Activated CD4-positive, alpha-beta T cell treated with anti-CD3 and anti-CD28 coated beads for 36 hours (primary cell): ENCODE measurements around the gene COL8A2. TPM values are rescaled to one million over a fixed set of nuclear protein-coding genes. Genes with fewer than 3 reads are reported as not detected.

Source experiments
- ATAC-seq: fragments of 200-7000 bp; cut with Tn5 transposase; one replicate; pipeline ENCODE4 v1.10.0; 2021; ENCODE audit warnings: mild to moderate bottlenecking, moderate library complexity
- CTCF ChIA-PET: fragments of 350-600 bp; sonication (Branson Sonifier 250); formaldehyde crosslinking; loops from one replicate; lab custom pipeline; 2021; ENCODE audit warnings: antibody characterized with exemption; lab: Charles Lee
- POLR2A ChIA-PET: fragments of 350-600 bp; sonication (Branson Sonifier 250); formaldehyde crosslinking; loops from one replicate; lab custom pipeline; 2021; ENCODE audit warnings: antibody characterized with exemption, inconsistent platforms; lab: Charles Lee
- DNase-seq: peaks from one replicate; pipeline ENCODE4 v3.0.0-alpha.2; 2020
- H3K27ac Mint-ChIP-seq: one replicate; pipeline ENCODE4 v1.8.0; 2021; ENCODE audit warnings: mixed read lengths
- H3K27me3 Mint-ChIP-seq: one replicate; pipeline ENCODE4 v1.8.0; 2021; ENCODE audit warnings: mixed read lengths
- H3K36me3 Mint-ChIP-seq: one replicate; pipeline ENCODE4 v1.8.0; 2021; ENCODE audit warnings: low read depth, mixed read lengths
- H3K4me1 Mint-ChIP-seq: one replicate; pipeline ENCODE4 v1.8.0; 2021; ENCODE audit warnings: mixed read lengths
- H3K4me3 Mint-ChIP-seq: one replicate; pipeline ENCODE4 v1.8.0; 2021; ENCODE audit warnings: mild to moderate bottlenecking, moderate library complexity, mixed read lengths
- H3K9me3 Mint-ChIP-seq: one replicate; pipeline ENCODE4 v1.8.0; 2021; ENCODE audit warnings: low read depth, mixed read lengths
- intact Hi-C, 2 experiments: fragments of 100-400 bp; cut with DNase I in 1 of 2; cut with micrococcal nuclease in 1 of 2; formaldehyde crosslinking; loops; one replicate each; pipeline versions ENCODE4 v1.14.2 to v1.15.1; 2022 to 2024; cut with DNase I, micrococcal nuclease
- total RNA-seq, 2 experiments: library from RNA; stranded (reverse); gene quantifications; one replicate each; pipeline ENCODE4 v1.2.3, GENCODE V29; 2021

Gene COL8A2
- total RNA-seq, 2 experiments from 2014 or later = 0.05 TPM

GRCh38 chr1:36136535-36136934 lies 11.5 kb upstream of the COL8A2 start:
- no peaks in the 10 kb centered on the region for H3K27me3 Mint-ChIP-seq
- peak overlapping the region; percentile 25 for H3K27ac Mint-ChIP-seq
- no peak overlapping the region for H3K4me3 Mint-ChIP-seq
- H3K4me1 Mint-ChIP-seq = peaks cover 20% of the 10 kb centered on the region
- ATAC-seq = no peak
- DNase-seq = no peak
- peaks cover 15% of the 10 kb centered on the region for H3K36me3 Mint-ChIP-seq
- POLR2A ChIA-PET = no interaction called here
- intact Hi-C loops = no loop called here
- CTCF ChIA-PET = interaction anchor here (0.6 to 0.7 kb wide), 3 partner anchors 19 to 39 kb away, joined by 3 to 5 read pairs (median 3); no protein-coding TSS in a partner anchor
- no peaks in the 10 kb centered on the region for H3K9me3 Mint-ChIP-seq

DNA sequence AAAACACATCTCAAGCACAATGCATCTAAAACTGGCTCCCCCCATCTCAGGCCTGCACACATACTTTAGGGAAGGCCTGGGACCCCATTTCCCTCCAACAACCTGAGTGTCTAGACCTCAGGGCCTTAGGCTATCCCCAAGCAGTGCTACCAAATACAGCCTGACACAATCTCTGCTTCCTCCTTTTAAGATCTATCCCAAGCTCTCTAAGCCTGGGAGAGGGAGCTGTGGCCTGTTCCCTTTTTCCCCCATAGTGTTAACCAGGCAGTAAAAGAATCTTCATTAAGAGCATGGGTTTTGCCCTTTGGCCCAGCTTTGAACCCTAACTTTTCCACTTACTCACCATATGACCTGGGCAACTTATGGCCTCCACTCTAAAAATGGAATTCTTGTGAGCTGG lies 10.8 kb upstream of the COL8A2 start:
- no peaks in the 10 kb centered on the region for H3K27me3 Mint-ChIP-seq
- H3K9me3 Mint-ChIP-seq = no peaks in the 10 kb centered on the region
- H3K27ac Mint-ChIP-seq = peak overlapping the region; percentile 58
- H3K4me1 Mint-ChIP-seq = peaks cover 12% of the 10 kb centered on the region
- ChIA-PET CTCF (interaction anchor here (0.7 to 3.2 kb wide), 10 partner anchors 10 to 87 kb away, joined by 3 to 28 read pairs (median 4); no protein-coding TSS in a partner anchor), POLR2A (no interaction called here)
- intact Hi-C loops = loop anchor here in 1 of 2 experiments (2.0 kb wide), 1 partner anchor 253 kb away; the partner anchor contains the start of gene AGO1
- DNase-seq (no peak), ATAC-seq (no peak)
- peaks cover 13% of the 10 kb centered on the region for H3K36me3 Mint-ChIP-seq
- H3K4me3 Mint-ChIP-seq = no peak overlapping the region

GRCh38 chr1:36135330-36135667 lies 10.3 kb upstream of the COL8A2 start:
- peaks cover 7% of the 10 kb centered on the region for H3K4me1 Mint-ChIP-seq
- ChIA-PET POLR2A (interaction anchor here (0.6 kb wide), 1 partner anchor 12 kb away, joined by 3 read pairs; no protein-coding TSS in a partner anchor), CTCF (interaction anchor here (0.6 to 3.2 kb wide), 19 partner anchors 10 to 475 kb away, joined by 3 to 28 read pairs (median 4); no protein-coding TSS in a partner anchor)
- H3K4me3 Mint-ChIP-seq = no peak overlapping the region
- H3K36me3 Mint-ChIP-seq = peaks cover 13% of the 10 kb centered on the region
- intact Hi-C loops = loop anchor here in 1 of 2 experiments (2.0 kb wide), 1 partner anchor 252 kb away; the partner anchor contains the start of gene AGO1
- no peak for ATAC-seq
- H3K27me3 Mint-ChIP-seq = no peaks in the 10 kb centered on the region
- DNase-seq = no peak
- H3K27ac Mint-ChIP-seq = no peak overlapping the region
- H3K9me3 Mint-ChIP-seq = no peaks in the 10 kb centered on the region

GRCh38 chr1:36134505-36135329 lies 9.7 kb upstream of the COL8A2 start:
- ATAC-seq (peak; percentile 73), DNase-seq (peak; percentile 71)
- H3K27ac Mint-ChIP-seq = no peak overlapping the region
- ChIA-PET CTCF (interaction anchor here (0.5 to 3.2 kb wide), 25 partner anchors 11 to 475 kb away, joined by 3 to 28 read pairs (median 4); no protein-coding TSS in a partner anchor), POLR2A (interaction anchor here (0.6 kb wide), 2 partner anchors 11 to 14 kb away, joined by 3 to 5 read pairs; partner anchors contain the start of gene TRAPPC3)
- H3K36me3 Mint-ChIP-seq = peaks cover 9% of the 10 kb centered on the region
- peaks cover 4% of the 10 kb centered on the region for H3K4me1 Mint-ChIP-seq
- no peak overlapping the region for H3K4me3 Mint-ChIP-seq
- H3K9me3 Mint-ChIP-seq = no peaks in the 10 kb centered on the region
- no peaks in the 10 kb centered on the region for H3K27me3 Mint-ChIP-seq
- intact Hi-C loops = loop anchor here (1.0 to 2.0 kb wide), 2 partner anchors 35 to 252 kb away; partner anchors contain the start of gene AGO1 (in 1 of the 2)

GRCh38 chr1:36134031-36134430 lies 9.0 kb upstream of the COL8A2 start:
- Mint-ChIP-seq H3K27ac (no peak overlapping the region), H3K9me3 (no peaks in the 10 kb centered on the region), H3K4me1 (peaks cover 4% of the 10 kb centered on the region), H3K36me3 (peaks cover 7% of the 10 kb centered on the region), H3K4me3 (no peak overlapping the region), H3K27me3 (no peaks in the 10 kb centered on the region)
- ChIA-PET POLR2A (interaction anchor here (1.0 kb wide), 1 partner anchor 8 kb away, joined by 4 read pairs; no protein-coding TSS in a partner anchor), CTCF (interaction anchor here (0.5 to 3.2 kb wide), 16 partner anchors 10 to 328 kb away, joined by 3 to 28 read pairs (median 4); no protein-coding TSS in a partner anchor)
- DNase-seq (no peak), ATAC-seq (no peak)
- intact Hi-C loops = loop anchor here (1.0 to 2.0 kb wide), 2 partner anchors 35 to 251 kb away; partner anchors contain the start of gene AGO1 (in 1 of the 2)

GRCh38 chr1:36133484-36133883 lies 8.5 kb upstream of the COL8A2 start:
- Mint-ChIP-seq H3K36me3 (peaks cover 6% of the 10 kb centered on the region), H3K4me3 (no peak overlapping the region), H3K4me1 (peaks cover 4% of the 10 kb centered on the region), H3K9me3 (no peaks in the 10 kb centered on the region), H3K27me3 (no peaks in the 10 kb centered on the region), H3K27ac (no peak overlapping the region)
- peak; percentile 27 for ATAC-seq
- intact Hi-C loops = no loop called here
- POLR2A ChIA-PET = interaction anchor here (1.0 kb wide), 1 partner anchor 9 kb away, joined by 4 read pairs; no protein-coding TSS in a partner anchor
- DNase-seq = no peak
- CTCF ChIA-PET = interaction anchor here (0.5 to 3.2 kb wide), 15 partner anchors 10 to 311 kb away, joined by 3 to 28 read pairs (median 4); partner anchors contain the start of gene SH3D21

DNA sequence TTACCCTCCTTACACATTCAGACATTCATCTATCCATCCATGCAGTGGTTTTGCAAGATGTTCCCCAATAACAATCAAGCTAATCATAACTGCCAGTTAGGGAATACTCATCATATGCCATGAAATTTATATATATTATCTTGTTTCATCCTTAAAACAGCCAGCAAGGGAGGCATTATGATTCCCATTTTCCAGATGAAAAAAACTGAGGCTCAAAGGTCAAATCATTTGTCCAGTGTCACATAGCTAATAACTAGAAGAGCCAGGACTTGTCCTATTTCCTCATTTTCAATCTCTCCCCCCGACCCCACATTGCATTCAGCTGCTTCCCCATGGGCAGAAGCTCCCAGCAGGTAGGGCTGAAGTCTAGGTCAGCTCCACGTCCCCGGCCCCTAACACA lies 7.0 kb upstream of the COL8A2 start:
- intact Hi-C loops = no loop called here
- CTCF ChIA-PET = interaction anchor here (0.6 to 1.9 kb wide), 9 partner anchors 9 to 871 kb away, joined by 3 to 8 read pairs (median 3); no protein-coding TSS in a partner anchor

GRCh38 chr1:36128905-36129206 lies 3.8 kb upstream of the COL8A2 start:
- no peak for ATAC-seq
- Mint-ChIP-seq H3K27me3 (peaks cover 18% of the 10 kb centered on the region), H3K4me1 (peaks cover 10% of the 10 kb centered on the region), H3K27ac (no peak overlapping the region), H3K4me3 (no peak overlapping the region), H3K9me3 (no peaks in the 10 kb centered on the region), H3K36me3 (no peaks in the 10 kb centered on the region)
- ChIA-PET CTCF (interaction anchor here (0.8 kb wide), 1 partner anchor 32 kb away, joined by 3 read pairs; no protein-coding TSS in a partner anchor), POLR2A (no interaction called here)
- intact Hi-C loops = no loop called here
- DNase-seq = no peak

More for the DNA sequence above, 7.0 kb upstream of the COL8A2 start:
- H3K36me3 Mint-ChIP-seq = peaks cover under 1% of the 10 kb centered on the region
- no peak for ATAC-seq
- no peaks in the 10 kb centered on the region for H3K27me3 Mint-ChIP-seq
- DNase-seq = no peak
- H3K4me1 Mint-ChIP-seq = peaks cover 4% of the 10 kb centered on the region
- no peak overlapping the region for H3K4me3 Mint-ChIP-seq
- POLR2A ChIA-PET = no interaction called here
- H3K9me3 Mint-ChIP-seq = no peaks in the 10 kb centered on the region
- no peak overlapping the region for H3K27ac Mint-ChIP-seq

DNA sequence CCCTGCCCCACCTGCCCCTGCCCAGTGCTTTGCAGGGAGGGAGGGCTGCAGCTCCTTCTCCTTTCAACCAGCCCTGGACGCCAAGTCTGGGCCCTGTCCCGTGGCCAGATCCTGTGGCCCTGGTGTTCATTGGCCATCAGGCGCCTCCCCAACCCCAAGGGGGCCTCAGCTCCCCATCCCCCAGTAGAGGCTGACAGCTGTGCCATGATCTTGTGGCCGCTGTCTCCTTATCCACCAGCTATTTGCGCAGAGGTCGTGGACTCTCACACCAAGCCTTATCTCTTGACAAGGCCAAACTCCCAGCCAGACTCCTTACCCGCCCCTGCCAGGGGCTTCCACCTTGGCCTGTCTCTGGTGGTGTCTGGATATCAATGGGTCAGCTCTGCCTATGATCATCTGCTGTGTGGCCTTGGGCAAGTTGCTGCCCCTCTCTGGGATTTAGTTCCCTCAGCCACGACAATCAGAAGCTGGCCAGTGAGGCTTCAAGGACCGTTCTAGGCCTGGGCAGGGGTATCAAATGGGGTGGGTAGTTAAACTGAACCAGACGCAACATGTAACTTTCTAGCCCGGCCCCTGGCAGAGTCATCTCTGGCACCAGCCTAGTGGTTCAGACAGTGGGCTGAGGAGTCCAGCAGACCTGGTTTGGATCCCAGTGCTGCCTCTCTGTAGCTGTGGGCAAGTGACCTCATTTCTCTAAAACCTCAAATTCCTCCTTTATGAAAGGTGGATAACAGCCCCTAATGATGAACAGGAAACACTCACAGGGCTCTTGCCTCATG lies 3.3 kb upstream of the COL8A2 start:
- Mint-ChIP-seq H3K36me3 (no peaks in the 10 kb centered on the region), H3K27me3 (peaks cover 24% of the 10 kb centered on the region), H3K4me1 (peaks cover 14% of the 10 kb centered on the region), H3K9me3 (no peaks in the 10 kb centered on the region), H3K27ac (no peak overlapping the region), H3K4me3 (no peak overlapping the region)
- DNase-seq (no peak), ATAC-seq (no peak)
- CTCF ChIA-PET = interaction anchor here (0.8 kb wide), 1 partner anchor 33 kb away, joined by 3 read pairs; no protein-coding TSS in a partner anchor
- intact Hi-C loops = no loop called here
- POLR2A ChIA-PET = no interaction called here

DNA sequence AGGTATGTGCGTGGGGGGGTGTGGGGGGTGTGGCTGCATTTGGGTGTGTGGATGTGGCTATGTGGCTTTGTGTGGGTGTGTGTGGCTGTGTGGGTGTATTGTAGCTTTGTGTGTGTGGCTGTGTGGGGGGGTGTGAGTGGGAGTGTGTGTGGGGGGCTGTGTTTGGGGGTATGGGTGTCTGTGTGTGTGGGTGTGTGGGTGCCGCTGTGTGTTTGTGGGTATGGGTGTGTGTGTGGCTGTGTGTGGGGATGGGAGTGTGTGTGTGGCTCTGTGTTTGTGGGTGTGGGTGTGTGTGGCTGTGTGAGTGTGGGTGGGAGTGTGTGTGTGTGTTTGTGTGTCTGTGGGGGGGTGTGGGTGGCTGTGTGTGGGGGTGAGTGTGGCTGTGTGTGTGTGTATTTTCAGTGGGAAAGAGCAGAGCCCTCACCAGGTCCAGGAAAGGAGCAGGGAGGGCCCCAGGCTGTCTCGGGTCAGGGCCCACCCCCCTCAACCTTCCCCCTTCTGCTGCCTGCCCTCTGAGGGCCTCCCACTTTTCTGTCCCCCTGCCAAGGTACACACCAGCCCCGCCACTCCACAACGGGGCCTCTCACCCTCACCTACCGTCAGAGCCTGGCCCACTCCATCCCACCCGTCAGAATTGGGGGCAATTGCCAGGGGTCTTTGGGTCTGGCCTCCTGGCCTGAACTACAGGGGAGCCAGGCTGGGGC lies 1.9 kb upstream of the COL8A2 start:
- Mint-ChIP-seq H3K4me1 (peaks cover 20% of the 10 kb centered on the region), H3K27me3 (peaks cover 37% of the 10 kb centered on the region), H3K36me3 (no peaks in the 10 kb centered on the region), H3K4me3 (no peak overlapping the region), H3K27ac (no peak overlapping the region), H3K9me3 (no peaks in the 10 kb centered on the region)
- DNase-seq (no peak), ATAC-seq (no peak)
- intact Hi-C loops = no loop called here
- POLR2A ChIA-PET = interaction anchor here (0.6 kb wide), 1 partner anchor 179 kb away, joined by 3 read pairs; the partner anchor contains the start of gene SH3D21
- CTCF ChIA-PET = no interaction called here
